ENCODE measurements around the gene CCSER1.

GRCh38 chr4:91525621-91526020, 1398.4 kb downstream of the CCSER1 start:
- TF ChIP-seq, protein P1, sequence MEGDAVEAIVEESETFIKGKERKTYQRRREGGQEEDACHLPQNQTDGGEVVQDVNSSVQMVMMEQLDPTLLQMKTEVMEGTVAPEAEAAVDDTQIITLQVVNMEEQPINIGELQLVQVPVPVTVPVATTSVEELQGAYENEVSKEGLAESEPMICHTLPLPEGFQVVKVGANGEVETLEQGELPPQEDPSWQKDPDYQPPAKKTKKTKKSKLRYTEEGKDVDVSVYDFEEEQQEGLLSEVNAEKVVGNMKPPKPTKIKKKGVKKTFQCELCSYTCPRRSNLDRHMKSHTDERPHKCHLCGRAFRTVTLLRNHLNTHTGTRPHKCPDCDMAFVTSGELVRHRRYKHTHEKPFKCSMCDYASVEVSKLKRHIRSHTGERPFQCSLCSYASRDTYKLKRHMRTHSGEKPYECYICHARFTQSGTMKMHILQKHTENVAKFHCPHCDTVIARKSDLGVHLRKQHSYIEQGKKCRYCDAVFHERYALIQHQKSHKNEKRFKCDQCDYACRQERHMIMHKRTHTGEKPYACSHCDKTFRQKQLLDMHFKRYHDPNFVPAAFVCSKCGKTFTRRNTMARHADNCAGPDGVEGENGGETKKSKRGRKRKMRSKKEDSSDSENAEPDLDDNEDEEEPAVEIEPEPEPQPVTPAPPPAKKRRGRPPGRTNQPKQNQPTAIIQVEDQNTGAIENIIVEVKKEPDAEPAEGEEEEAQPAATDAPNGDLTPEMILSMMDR (conservative IDR thresholded peaks at IDR 0.05; ENCODE audit: low read depth in 2 of 2), result no peak
- TF ChIP-seq, protein P2, sequence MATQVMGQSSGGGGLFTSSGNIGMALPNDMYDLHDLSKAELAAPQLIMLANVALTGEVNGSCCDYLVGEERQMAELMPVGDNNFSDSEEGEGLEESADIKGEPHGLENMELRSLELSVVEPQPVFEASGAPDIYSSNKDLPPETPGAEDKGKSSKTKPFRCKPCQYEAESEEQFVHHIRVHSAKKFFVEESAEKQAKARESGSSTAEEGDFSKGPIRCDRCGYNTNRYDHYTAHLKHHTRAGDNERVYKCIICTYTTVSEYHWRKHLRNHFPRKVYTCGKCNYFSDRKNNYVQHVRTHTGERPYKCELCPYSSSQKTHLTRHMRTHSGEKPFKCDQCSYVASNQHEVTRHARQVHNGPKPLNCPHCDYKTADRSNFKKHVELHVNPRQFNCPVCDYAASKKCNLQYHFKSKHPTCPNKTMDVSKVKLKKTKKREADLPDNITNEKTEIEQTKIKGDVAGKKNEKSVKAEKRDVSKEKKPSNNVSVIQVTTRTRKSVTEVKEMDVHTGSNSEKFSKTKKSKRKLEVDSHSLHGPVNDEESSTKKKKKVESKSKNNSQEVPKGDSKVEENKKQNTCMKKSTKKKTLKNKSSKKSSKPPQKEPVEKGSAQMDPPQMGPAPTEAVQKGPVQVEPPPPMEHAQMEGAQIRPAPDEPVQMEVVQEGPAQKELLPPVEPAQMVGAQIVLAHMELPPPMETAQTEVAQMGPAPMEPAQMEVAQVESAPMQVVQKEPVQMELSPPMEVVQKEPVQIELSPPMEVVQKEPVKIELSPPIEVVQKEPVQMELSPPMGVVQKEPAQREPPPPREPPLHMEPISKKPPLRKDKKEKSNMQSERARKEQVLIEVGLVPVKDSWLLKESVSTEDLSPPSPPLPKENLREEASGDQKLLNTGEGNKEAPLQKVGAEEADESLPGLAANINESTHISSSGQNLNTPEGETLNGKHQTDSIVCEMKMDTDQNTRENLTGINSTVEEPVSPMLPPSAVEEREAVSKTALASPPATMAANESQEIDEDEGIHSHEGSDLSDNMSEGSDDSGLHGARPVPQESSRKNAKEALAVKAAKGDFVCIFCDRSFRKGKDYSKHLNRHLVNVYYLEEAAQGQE (IDR thresholded peaks at IDR 0.05; ENCODE audit: unreplicated experiment), result no peak
- TF ChIP-seq POLR2AphosphoS5 (IDR thresholded peaks at IDR 0.05; ENCODE audit: low read depth), result no peak
- TF ChIP-seq CREB1 (CRISPR knock-in tag; IDR thresholded peaks at IDR 0.05; ENCODE audit: low read depth), result no peak
- no peak for TF ChIP-seq STAT1 (IDR thresholded peaks at IDR 0.05; ENCODE audit: unreplicated experiment)
- no peak for TF ChIP-seq EZH2 (IDR thresholded peaks at IDR 0.05; ENCODE audit: low read depth, unreplicated experiment)
- no peak for TF ChIP-seq ZNF114 (CRISPR knock-in tag; IDR thresholded peaks at IDR 0.05)
- no peak for TF ChIP-seq JUNB (IDR thresholded peaks at IDR 0.05; ENCODE audit: unreplicated experiment)
- no peak for TF ChIP-seq EZH2phosphoT487 (IDR thresholded peaks at IDR 0.05; ENCODE audit: unreplicated experiment)
- no peak for TF ChIP-seq ZNF331 (CRISPR knock-in tag; IDR thresholded peaks at IDR 0.05; ENCODE audit: low read depth)
- TF ChIP-seq NANOG (IDR thresholded peaks at IDR 0.05; ENCODE audit: borderline replicate concordance), result no peak
- no peak for TF ChIP-seq ETS1 (IDR thresholded peaks at IDR 0.05)
- TF ChIP-seq ZNF462 (CRISPR knock-in tag; IDR thresholded peaks at IDR 0.05), result no peak
